CMK (cell line): ENCODE measurements around the gene TNFRSF6B.
"Not testable (repeated sequence)": the region's sequence is repeated elsewhere in the genome, so short reads cannot be mapped to it uniquely, and the experiment has no call there.

Experiments used
- DNase-seq: peaks from one replicate; pipeline ENCODE4 v3.0.0-alpha.2; 2010; ENCODE audit warnings: low read depth

Gene TNFRSF6B

GRCh38 chr20:63708301-63709148, 12.1 kb downstream of the TNFRSF6B start:
- no peak for DNase-seq

DNA sequence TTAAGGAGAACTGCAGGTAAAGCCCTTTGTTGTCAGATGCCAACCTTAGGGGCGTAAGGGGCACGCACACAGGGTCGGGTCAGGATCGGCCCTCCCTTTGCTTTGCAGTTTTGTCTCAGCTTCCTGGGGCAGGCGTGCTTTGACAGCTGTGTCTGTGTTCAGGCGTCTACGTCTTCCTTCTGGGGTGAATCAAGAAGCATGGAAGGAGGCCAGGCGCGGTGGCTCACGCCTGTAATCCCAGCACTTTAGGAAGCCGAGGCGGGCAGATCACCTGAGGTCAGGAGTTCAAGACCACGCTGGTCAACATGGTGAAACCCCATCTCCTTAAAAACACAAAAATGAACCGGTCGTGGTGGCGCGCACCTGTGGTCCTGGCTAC, 12.7 kb downstream of the TNFRSF6B start:
- DNase-seq = no peak

GRCh38 chr20:63711085-63711645, 14.7 kb downstream of the TNFRSF6B start:
- DNase-seq = no peak

DNA sequence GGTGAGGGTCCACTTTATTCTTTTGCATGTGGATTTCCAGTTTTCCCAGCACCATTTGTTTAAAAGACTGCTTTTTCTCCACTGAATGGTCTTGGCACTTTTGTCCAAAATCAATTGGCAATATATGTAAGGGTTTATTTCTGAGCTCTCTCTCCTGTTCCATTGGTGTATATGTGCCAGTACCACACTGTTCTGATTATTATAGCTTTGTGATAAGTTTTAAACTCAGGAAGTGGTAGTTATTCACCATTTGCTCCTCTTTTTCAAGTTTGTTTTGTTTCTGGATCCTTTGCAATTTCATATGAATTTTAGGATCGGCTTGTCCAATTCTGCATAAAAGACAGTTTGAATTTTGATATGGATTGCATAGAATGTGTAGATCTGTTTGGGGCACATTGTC, 15.7 kb downstream of the TNFRSF6B start:
- no peak for DNase-seq

- no peak for DNase-seq
Observed at GRCh38 chr20:63714858-63715257, 18.4 kb downstream of the TNFRSF6B start.

GRCh38 chr20:63718996-63719395, 22.5 kb downstream of the TNFRSF6B start:
- no peak for DNase-seq

DNA sequence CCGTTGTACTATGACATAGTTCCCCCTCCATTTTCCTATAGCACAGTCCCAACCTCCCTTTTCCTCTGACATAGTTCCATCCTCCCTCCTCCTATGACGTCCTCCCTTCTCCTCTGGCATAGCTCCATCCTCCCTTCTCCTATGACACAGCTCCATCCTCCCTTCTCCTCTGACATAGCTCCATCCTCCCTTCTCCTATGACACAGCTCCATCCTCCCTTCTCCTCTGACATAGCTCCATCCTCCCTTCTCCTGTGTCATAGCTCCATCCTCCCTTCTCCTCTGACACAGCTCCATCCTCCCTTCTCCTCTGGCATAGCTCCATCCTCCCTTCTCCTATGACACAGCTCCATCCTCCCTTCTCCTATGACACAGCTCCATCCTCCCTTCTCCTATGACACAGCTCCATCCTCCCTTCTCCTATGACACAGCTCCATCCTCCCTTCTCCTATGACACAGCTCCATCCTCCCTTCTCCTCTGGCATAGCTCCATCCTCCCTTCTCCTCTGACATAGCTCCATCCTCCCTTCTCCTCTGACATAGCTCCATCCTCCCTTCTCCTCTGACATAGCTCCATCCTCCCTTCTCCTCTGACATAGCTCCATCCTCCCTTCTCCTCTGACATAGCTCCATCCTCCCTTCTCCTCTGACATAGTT, 26.6 kb downstream of the TNFRSF6B start:
- DNase-seq = not testable (repeated sequence)

DNA sequence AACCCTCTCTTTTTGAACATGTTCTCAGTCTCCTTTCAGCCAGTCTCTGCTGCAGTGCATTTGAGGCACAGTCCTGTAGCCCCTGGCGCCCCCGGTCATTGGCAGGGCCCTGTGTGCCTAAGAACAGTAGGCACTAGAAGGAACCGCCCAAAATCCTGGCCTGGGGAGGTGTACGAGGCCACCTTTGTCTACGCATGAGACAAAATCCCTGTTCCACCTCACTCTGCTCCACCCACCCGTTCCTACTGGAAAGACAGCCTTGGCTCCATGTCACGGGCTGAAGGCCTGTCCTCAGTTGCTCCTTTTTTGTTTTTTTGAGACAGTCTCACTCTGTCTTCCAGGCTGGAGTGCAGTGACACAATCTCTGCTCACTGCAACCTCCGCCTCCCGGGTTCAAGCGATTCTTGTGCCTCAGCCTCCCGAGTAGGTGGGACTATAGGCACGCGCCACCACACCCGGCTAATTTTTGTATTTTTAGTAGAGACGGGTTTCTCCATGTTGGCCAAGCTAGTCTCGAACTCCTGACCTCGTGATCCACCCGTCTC, 33.8 kb downstream of the TNFRSF6B start:
- not testable (repeated sequence) for DNase-seq

DNA sequence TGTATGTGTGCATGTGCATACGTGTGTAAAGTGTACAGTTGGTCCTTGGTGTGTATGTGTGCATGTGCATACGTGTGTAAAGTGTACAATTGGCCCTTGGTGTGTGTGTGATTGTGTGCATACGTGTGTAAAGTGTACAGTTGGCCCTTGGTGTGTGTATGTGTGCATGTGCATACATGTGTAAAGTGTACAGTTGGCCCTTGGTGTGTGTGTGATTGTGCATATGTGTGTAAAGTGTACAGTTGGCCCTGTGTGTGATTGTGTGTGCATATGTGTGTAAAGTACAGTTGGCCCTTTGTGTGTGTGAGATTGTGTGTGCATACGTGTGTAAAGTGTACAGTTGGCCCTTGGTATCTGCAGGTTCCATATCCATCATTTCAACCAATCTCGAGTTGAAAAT, 35.0 kb downstream of the TNFRSF6B start:
- DNase-seq = no peak

DNA sequence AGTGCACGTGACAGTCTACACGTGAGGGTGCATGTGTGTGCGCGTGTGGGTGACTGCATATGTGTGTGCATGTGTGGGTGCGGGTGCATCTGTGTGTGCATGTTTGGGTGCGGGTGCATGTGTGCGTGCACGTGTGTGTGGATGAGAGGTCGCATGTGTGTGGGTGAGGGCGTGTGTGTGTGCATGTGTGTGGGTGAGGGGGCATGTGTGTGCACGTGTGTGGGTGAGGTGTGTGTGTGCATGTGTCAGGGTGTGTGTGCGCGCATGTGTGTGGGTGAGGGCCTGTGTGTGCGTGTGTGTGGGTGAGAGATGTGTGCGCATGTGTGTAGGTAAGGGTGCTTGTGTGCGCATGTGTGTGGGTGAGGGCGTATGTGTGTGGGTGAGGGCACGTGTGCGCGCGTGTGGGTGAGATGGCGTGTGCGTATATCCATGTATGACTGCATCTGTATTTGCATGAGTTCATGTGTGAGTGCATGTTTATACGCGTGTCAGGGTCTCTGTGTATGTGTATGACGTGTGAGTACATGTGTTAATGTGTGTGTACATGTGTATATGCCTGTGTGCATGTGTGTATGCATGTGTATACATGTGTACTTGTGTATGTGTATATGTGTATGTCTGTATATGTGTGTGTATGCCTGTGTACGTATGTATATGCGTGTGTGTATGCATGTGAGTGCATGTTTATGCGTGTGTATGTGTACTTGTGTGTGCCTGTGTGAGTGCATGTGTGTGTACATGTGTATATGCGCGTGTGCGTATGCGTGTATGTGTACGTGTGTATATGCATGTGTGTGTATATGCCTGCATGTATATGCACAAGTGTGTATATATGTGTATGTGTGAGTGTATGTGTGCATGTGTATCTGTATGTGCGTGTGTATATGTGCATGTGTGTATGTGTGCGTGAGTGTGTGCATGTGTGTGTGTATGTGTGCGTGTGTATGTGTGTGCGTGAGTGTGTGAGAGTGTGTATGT, 36.0 kb downstream of the TNFRSF6B start:
- DNase-seq = no peak

GRCh38 chr20:63733117-63733516, 36.7 kb downstream of the TNFRSF6B start:
- DNase-seq = no peak

GRCh38 chr20:63733579-63734081, 37.2 kb downstream of the TNFRSF6B start:
- DNase-seq = no peak

- DNase-seq = no peak
Observed at GRCh38 chr20:63734111-63734945, 37.9 kb downstream of the TNFRSF6B start.

- no peak for DNase-seq
Observed at GRCh38 chr20:63734946-63735858, 38.8 kb downstream of the TNFRSF6B start.

GRCh38 chr20:63735859-63736718, 39.6 kb downstream of the TNFRSF6B start, which contains the start of gene LIME1:
Gene LIME1, plus strand, starts transcription at chr20:63736664. Its CDS starts 886 bp downstream, at chr20:63737550.
- no peak for DNase-seq

DNA sequence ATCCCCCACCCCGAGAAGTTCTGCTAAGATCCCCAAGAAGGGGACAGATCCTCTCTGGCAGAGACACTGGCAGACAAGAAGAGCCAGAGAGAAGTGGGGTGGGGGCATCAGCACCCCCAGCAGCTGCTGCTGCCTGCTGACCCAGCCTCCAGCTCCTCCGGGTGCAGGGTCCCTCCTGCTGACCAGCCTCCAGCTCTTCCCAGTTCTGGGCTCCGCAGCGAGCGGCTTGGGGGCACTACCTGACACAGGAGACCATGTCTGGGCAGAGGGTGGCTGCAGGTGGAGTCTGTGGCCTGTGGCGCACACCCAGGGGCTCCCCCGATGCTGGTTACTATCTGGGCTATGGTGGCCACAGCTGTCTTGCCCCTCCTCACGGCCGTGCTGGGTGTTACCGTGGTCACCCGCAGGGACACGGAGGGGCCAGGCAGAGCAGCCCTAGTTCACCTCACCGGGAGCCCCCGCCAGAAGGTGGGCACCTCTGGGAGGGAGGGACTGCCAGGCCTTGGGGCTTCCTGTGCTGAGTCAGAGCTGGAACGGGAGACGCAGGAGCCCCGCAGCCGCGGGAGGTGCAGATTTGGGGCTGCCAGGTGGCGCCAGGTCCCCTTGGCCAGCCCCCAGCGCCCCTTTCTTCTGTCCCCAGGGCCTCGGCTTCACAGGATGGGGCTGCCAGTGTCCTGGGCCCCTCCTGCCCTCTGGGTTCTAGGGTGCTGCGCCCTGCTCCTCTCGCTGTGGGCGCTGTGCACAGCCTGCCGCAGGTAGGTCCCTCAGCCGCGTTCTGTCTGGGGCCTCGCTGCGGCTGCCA, 40.6 kb downstream of the TNFRSF6B start:
- DNase-seq = no peak

GRCh38 chr20:63737695-63737944, 41.2 kb downstream of the TNFRSF6B start:
- no peak for DNase-seq
